ES-I3 (cell line): ENCODE data around the gene CEP128.

ENCODE experiments used
- H3K36me3 ChIP-seq: 2 replicates; pipeline ENCODE4 v1.6.1; 2013; ENCODE audit warnings: mild to moderate bottlenecking, low read length, control low read depth, moderate library complexity; ENCODE audit not compliant: insufficient read depth
- H3K4me1 ChIP-seq: 2 replicates; pipeline ENCODE4 v1.6.1; 2013; ENCODE audit warnings: mild to moderate bottlenecking, control low read depth, low read length; ENCODE audit not compliant: insufficient read depth
- H3K9ac ChIP-seq: 2 replicates; pipeline ENCODE4 v1.6.1; 2013; ENCODE audit warnings: low read depth, mild to moderate bottlenecking, low read length, moderate library complexity
- H3K9me3 ChIP-seq: 2 replicates; pipeline ENCODE4 v1.6.1; 2013; ENCODE audit warnings: mild to moderate bottlenecking, low read length, moderate library complexity; ENCODE audit not compliant: control insufficient read depth, insufficient read depth

CEP128 gene

DNA sequence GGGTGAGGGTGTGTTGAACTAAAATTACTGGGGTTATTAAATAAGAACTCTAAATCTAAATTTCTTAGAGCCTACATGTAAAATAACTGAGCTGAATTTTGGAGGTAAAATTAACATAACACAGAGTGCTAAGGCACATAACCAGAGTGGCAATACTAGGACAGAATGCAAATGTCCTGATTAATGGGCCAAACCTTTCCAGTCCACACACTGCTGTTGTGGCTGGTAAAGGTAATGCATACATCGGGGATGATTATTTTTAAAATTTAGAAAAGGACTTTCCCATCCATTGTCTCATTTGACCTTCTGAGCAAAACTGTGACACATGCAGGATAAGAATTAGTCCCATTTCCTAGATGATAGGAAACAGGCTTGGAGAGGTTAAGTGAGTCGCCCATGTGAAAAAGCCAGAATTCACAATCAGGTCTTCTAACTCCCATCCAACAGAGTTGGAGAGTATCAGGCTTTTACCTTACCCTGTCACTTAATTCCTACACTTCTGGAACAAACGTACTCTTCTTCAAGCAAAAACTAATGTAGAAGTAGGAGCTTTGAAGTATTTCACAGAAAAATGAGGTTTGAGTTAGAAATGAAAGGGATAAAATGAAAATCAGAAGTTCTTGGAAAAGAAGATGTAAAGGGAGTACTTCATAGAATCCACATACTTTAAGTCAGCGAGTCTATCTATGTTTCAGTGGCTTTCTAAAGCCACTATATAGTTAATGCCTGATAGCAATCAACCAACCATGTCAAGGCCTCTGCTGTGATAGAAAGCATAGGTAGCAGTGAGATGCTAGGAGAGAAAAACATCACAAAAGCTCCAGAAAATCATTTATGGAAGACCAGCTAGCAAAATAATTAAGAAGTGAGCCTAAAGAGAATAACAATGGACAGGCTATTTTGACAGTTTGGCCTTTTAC, 395.3 kb downstream of the CEP128 start:
- H3K36me3 ChIP-seq, result no peaks in the 10 kb centered on the region
- no peaks in the 10 kb centered on the region; the same call in 1 of the 2 replicates for H3K9me3 ChIP-seq
- H3K9ac ChIP-seq, result no peak overlapping the region
- no peaks in the 10 kb centered on the region for H3K4me1 ChIP-seq

DNA sequence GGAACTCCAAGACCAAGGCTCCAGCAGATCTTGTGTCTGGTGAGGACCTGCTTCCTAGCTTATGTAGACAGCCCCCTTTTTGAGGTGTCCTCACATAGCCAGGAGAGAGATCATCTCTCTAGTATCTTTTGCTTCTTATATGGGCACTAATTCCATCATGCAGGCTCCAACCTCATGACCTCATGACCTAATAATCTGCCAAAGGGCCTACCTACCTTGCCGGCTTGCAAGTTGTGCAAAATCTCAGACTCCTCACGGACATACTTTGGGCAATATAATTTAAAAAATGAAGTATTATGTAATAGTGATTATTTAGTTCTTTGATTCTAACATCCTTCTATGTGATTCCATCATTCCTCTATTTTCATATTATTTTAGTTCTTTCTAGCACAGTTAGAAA, 397.2 kb downstream of the CEP128 start:
- H3K4me1 ChIP-seq, result no peaks in the 10 kb centered on the region
- H3K9me3 ChIP-seq, result peaks cover 5% of the 10 kb centered on the region
- H3K36me3 ChIP-seq, result no peaks in the 10 kb centered on the region
- H3K9ac ChIP-seq, result no peak overlapping the region

DNA sequence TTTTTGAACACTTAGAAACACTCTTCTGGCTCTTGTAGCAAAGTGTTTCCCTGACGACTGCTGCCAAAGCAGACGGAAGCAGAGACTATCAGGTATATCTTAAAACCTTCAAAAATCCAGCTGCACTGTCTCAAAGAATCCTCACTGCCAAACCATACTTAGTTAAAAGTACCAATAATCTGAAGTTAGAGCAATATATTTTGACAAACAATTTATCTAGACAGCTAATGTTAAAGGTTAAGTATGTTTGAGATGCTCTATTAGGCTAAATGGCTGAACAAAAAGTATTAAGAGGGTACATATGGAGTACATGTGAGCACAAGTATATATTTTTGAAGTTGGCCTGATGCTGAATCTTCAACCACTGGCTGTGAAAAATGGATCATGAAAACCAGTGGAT, 398.3 kb downstream of the CEP128 start:
- H3K9ac ChIP-seq, result no peak overlapping the region
- H3K4me1 ChIP-seq, result no peaks in the 10 kb centered on the region
- no peaks in the 10 kb centered on the region for H3K36me3 ChIP-seq
- peaks cover 5% of the 10 kb centered on the region for H3K9me3 ChIP-seq

DNA sequence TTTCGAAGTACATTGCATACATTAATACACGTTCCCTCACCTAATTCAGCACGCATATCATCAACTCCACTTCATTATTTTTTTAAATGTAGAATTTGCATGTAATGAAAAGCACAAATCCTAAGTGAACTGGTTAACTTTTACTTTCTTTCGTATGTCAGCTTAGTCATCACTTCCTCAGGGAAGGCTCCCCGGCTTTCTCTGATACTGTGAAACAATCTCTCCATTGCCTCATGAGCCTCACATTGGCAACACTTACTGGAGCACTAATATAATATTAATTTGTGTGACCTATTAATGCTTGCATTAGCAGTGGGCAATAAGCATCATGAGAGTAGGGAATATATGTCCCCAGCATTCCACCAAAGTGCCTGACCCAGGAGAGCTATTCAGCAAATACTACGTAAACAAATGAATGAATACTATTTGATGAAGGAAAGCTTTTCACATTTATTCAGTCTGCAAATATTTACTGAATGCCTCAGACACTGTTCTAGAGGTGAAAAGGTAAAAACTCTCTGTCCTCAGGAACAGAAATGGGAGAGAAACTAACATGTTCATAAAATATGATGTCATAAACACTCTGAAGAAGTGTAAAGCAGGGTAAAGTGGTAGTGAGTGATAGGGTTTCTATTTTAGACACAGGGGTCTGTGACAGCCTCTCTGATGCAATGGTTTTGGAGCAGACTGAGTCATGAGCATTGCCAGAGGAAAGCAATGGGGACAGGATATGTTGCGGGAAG, 402.7 kb downstream of the CEP128 start:
- Histone ChIP-seq H3K4me1 (no peaks in the 10 kb centered on the region), H3K9me3 (peaks cover 5% of the 10 kb centered on the region), H3K9ac (no peak overlapping the region), H3K36me3 (no peaks in the 10 kb centered on the region)

DNA sequence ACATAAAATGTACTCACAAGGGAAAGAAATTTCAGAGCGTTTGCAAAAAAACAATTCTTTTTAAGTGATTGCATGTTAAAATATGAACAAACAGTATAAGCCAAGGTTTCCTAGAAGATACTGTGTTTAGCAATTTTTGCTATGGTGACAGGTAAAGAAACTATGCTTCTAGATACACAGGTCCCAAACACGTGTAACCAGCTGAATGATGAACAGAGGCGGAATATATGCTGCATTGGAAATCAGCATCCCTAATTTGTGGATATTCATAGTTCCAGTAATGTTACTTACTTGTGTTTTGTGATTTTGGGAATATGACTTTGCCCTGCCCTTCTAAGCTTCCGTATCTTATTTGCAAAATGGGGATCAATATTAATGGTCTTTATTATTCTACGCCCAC, 403.9 kb downstream of the CEP128 start:
- Histone ChIP-seq H3K4me1 (no peaks in the 10 kb centered on the region), H3K9me3 (peaks cover 5% of the 10 kb centered on the region), H3K9ac (no peak overlapping the region), H3K36me3 (no peaks in the 10 kb centered on the region)

DNA sequence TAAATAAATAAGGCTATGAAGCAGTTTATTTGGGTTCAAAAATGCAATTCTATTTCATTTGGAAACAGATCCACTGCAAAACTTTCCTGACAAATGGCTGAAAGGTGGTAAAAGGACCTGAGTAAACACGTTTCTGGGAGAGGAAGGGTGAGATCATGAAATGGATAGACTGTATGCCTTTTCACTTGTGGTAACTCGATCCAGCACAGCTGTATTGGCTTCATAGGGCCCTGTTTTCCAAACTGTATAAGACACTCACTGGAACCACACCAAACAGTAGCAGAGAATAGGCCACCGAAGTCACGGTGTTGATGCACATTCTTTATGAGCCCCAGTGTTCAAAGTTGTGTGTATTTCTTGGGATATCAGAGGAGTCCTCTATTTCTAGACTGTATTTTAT, 405.1 kb downstream of the CEP128 start:
- Histone ChIP-seq H3K4me1 (no peaks in the 10 kb centered on the region), H3K9me3 (peaks cover 5% of the 10 kb centered on the region), H3K9ac (no peak overlapping the region), H3K36me3 (no peaks in the 10 kb centered on the region)

DNA sequence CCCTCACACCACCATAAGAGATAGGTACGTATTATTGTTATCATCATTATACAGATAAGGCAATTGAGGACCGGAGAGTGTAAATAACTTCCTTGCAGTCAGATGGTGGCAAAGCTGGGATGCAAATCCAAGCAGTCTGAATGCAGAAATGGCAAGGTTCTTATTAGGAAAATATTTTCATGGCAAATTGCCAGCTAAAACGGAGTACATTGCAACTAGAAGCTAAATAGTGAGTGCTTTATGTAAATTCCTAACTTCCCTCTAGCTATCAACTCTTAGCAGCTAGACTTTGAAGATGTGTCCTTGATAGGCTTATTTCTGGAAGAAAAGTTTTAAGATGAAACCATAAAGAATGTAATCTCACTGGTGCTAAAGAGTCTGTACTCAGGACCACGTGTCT, 406.4 kb downstream of the CEP128 start:
- H3K36me3 ChIP-seq, result no peaks in the 10 kb centered on the region
- no peak overlapping the region for H3K9ac ChIP-seq
- H3K4me1 ChIP-seq, result no peaks in the 10 kb centered on the region
- H3K9me3 ChIP-seq, result no peaks in the 10 kb centered on the region

DNA sequence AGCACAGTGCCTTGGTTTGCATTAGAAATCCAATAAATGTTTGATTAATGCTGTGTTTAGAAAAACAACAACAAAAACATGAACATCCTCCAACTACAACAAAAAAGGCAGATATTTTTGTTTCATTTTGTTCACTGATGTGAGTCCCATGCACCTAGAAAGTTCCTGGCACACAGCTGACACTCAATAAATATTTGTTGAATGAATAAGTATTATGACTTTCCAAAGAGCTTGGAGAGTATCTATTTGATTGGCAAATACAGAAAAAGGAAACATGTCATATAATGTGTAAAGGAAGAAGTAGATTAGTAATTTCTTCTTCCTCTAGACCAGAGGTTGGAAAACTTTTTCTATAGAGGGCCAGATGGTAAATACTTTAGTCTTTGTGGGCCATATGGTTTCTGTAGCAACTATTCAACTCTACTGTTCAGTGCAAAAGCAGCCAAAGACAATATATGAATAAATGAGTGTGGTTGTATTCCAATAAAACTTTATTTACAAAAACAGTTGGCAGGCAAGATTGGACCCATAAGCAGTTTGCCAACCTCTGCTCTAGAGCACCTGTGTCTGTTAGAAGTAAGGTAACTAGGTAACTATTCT, 417.9 kb downstream of the CEP128 start:
- no peaks in the 10 kb centered on the region for H3K4me1 ChIP-seq
- no peaks in the 10 kb centered on the region for H3K36me3 ChIP-seq
- H3K9ac ChIP-seq, result no peak overlapping the region
- no peaks in the 10 kb centered on the region for H3K9me3 ChIP-seq

DNA sequence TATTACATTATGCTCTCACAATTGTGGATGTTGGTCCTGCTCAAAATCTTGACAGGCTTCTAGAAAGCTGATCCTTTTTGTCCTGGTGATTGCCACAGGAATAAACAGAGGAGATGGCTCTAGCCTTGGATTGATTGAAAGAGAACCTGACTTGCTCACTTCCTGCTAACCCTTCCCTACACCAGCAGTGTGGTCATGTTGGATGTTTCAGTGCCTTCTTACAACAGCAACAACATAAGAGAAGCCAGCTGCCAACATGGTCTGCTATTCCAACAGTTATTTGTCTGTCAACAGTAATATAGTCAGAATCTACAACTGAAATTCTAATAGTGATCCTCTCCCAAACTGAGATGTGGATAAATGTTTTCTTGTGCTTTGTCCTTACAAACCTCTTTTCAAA, 418.6 kb downstream of the CEP128 start:
- Histone ChIP-seq H3K9me3 (no peaks in the 10 kb centered on the region), H3K36me3 (no peaks in the 10 kb centered on the region), H3K4me1 (no peaks in the 10 kb centered on the region)

DNA sequence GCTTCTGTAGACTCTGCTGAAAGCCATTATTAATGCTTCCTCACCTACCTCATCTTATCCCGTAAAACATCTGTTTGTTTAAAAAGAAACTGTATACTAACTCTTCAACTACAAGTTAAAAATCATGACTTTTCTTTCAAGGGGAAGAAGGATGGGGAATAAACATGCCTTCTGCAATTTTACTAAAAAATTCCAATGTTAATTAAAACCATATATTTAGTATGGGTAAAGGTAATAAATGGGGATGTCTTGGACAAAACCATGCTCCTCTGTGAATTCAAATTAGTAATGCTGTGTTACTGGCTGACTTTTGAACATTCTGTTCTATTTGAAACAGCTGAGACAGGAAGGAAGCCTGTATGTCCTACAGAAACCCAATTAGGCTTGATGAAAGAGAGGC, 419.1 kb downstream of the CEP128 start:
- Histone ChIP-seq H3K4me1 (no peaks in the 10 kb centered on the region), H3K9ac (no peak overlapping the region), H3K9me3 (no peaks in the 10 kb centered on the region), H3K36me3 (no peaks in the 10 kb centered on the region)

More for the DNA sequence above, 418.6 kb downstream of the CEP128 start:
- H3K9ac ChIP-seq, result no peak overlapping the region

DNA sequence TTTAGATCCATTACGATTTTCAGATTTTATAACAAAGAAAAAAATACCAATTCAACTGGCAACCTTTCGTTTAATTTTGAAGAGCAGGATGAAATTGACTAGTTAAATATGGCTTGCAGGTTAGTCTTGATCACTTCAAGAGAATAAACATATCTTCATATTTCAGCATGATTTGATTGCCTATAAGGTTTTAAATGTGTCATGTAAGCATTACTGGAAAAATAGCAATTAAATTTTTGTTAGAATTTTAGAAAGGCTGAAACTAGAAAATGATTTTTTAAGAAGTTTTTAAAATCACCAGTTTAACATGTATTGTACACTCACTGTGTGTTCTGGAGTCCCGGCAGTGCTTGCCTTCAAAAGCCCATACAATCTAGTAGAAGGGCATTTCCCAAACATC, 420.1 kb downstream of the CEP128 start:
- H3K4me1 ChIP-seq, result no peaks in the 10 kb centered on the region
- H3K9me3 ChIP-seq, result no peaks in the 10 kb centered on the region
- no peak overlapping the region for H3K9ac ChIP-seq
- H3K36me3 ChIP-seq, result no peaks in the 10 kb centered on the region

DNA sequence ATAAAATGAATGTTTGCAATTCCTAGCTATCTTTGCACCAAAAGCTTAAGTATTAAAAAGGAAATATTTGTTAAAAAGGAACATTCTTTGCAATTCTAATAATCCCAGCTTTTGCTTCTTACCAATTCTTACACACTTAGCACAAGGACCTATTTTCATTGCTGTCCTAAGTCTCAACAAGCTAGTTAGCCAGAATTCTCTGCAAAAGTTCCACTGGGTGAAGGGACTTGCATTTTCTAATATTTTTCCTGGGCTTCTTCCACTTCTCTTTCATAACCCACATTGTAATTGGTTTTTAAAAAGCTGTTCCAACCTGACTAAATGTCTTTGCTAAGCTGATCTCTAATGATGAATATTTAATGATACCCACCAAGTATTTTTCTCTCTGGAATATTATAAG, 422.5 kb downstream of the CEP128 start:
- H3K9ac ChIP-seq, result no peak overlapping the region
- H3K4me1 ChIP-seq, result no peaks in the 10 kb centered on the region
- no peaks in the 10 kb centered on the region for H3K36me3 ChIP-seq
- no peaks in the 10 kb centered on the region for H3K9me3 ChIP-seq

DNA sequence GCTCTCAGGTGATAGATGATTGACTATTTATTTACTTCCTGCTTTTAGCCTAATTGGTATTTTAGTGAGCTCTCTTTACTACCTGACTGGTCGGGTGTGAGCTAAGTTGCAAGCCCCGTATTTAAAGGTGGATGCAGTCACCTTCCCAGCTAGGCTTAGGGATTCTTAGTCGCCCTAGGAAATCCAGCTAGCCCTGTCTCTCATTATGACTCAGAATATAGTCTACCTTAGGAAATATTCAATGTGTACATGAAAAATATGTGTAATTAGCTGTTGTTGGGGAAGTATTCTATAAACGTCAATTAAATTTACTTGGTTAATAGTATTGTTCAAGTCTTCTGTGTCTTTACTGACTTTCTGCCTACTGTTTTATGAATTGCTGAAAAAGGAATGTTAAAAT, 423.4 kb downstream of the CEP128 start:
- H3K9me3 ChIP-seq, result no peaks in the 10 kb centered on the region

DNA sequence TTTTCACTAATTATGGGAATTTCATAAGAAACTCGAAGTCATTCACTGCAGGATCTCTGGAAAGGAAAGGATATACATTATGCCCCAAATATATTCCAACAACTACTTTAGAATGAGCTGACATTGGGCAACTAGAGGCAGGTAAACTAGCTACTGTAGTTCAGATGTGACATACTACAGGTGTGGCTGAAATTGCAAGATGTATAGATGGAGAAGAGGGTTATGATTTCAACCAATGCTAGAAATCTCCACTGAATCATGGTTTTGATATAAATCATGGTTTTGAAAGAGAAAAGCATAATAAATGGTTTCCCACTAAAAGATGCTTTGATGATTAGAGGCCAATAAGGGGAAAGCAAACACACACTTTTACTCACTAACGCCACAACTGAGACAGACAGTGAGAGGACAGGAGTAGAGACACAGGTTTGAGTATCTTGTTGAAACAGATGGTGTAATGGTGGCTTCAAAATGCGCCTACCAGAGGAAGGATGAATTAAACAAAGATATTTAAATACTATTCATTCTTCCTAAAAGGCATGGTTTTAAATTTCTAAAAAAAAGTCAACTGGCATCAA, 434.2 kb downstream of the CEP128 start:
- Histone ChIP-seq H3K4me1 (no peaks in the 10 kb centered on the region), H3K9ac (no peak overlapping the region), H3K9me3 (no peaks in the 10 kb centered on the region), H3K36me3 (no peaks in the 10 kb centered on the region)

More for the DNA sequence above, 423.4 kb downstream of the CEP128 start:
- Histone ChIP-seq H3K9ac (no peak overlapping the region), H3K36me3 (no peaks in the 10 kb centered on the region), H3K4me1 (no peaks in the 10 kb centered on the region)
